Measurements from ENCODE around the gene LAMA5. TPM values are rescaled to one million over a fixed set of nuclear protein-coding genes. Genes with fewer than 3 reads are reported as not detected.

Gene LAMA5, protein sequence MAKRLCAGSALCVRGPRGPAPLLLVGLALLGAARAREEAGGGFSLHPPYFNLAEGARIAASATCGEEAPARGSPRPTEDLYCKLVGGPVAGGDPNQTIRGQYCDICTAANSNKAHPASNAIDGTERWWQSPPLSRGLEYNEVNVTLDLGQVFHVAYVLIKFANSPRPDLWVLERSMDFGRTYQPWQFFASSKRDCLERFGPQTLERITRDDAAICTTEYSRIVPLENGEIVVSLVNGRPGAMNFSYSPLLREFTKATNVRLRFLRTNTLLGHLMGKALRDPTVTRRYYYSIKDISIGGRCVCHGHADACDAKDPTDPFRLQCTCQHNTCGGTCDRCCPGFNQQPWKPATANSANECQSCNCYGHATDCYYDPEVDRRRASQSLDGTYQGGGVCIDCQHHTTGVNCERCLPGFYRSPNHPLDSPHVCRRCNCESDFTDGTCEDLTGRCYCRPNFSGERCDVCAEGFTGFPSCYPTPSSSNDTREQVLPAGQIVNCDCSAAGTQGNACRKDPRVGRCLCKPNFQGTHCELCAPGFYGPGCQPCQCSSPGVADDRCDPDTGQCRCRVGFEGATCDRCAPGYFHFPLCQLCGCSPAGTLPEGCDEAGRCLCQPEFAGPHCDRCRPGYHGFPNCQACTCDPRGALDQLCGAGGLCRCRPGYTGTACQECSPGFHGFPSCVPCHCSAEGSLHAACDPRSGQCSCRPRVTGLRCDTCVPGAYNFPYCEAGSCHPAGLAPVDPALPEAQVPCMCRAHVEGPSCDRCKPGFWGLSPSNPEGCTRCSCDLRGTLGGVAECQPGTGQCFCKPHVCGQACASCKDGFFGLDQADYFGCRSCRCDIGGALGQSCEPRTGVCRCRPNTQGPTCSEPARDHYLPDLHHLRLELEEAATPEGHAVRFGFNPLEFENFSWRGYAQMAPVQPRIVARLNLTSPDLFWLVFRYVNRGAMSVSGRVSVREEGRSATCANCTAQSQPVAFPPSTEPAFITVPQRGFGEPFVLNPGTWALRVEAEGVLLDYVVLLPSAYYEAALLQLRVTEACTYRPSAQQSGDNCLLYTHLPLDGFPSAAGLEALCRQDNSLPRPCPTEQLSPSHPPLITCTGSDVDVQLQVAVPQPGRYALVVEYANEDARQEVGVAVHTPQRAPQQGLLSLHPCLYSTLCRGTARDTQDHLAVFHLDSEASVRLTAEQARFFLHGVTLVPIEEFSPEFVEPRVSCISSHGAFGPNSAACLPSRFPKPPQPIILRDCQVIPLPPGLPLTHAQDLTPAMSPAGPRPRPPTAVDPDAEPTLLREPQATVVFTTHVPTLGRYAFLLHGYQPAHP (N-terminal part only)
- total RNA-seq (2013): 0.08 TPM
- polyA plus RNA-seq (under 1 TPM in 1 of 3 donors, not detected in 2; 0.05 TPM), polyA minus RNA-seq (0.80 and 1.4 TPM in 2 replicates), total RNA-seq (0.12 to 3.8 (median 1.1) reads per million in 11 experiments)

DNA sequence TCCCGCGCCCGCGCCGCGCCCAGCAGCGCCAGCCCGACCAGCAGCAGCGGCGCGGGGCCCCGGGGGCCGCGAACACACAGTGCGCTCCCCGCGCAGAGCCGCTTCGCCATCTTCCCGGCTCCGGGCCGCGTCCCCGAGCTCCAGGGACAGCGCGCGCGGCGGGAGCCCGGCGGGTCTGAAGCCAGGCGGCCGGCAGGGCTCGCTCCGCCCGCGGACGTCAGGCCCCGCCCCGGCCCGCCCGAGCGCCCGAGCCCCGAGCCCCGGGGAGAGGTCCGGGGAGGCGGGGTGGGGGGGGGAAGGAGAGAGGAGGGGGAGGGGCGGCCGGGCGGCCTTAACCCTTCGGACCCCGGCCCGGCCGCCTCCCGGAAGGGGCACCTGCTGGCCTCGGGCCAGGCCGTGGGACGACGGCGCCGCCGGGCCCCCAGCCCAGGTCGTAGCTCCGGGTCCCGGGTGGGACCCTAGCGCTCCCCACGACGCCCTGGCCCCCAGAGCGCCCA, at the start of gene LAMA5:
Gene LAMA5 (minus strand): TSS at position 177 of the 497 bp plus-strand sequence. CDS start 67 bp downstream, at position 110.
- Histone ChIP-seq H3K36me3 (replicated peaks in 1 of 2; ENCODE audit: control insufficient read depth in 1 of 2, insufficient read depth in 2 of 2, low read length in 2 of 2) (no peaks in the 10 kb centered on the region), H2AFZ (ENCODE audit: insufficient read depth, low read depth, low read length, poor library complexity, severe bottlenecking) (peak within 1 kb of the TSS; percentile 68), H4K20me1 (ENCODE audit: insufficient read depth, low read length) (no peaks in the 10 kb centered on the region), H3K79me2 (ENCODE audit: insufficient read depth, low read length) (no peaks in the 10 kb centered on the region), H3K4me1 (ENCODE audit: control insufficient read depth in 1 of 2, insufficient read depth in 2 of 2, low read length in 2 of 2) (peaks cover 11 to 22% of the 10 kb centered on the region in 2 donors), H3K4me2 (replicated peaks; ENCODE audit: extremely low read depth, low read length, poor library complexity, severe bottlenecking) (peak within 1 kb of the TSS; percentile 75), H3K4me3 (replicated peaks in 1 of 3; ENCODE audit: low read depth in 2 of 3, low read length in 3 of 3) (peak within 1 kb of the TSS in 2 of 3 experiments; percentile 15 to 63), H3K27me3 (ENCODE audit: control insufficient read depth in 2 of 2, insufficient read depth in 2 of 2, low read length in 2 of 2) (peaks cover 25 to 61% of the 10 kb centered on the region in 2 donors), H3K9ac (ENCODE audit: insufficient read depth, low read length, poor library complexity, severe bottlenecking) (peak within 1 kb of the TSS; percentile 21), H3K27ac (ENCODE audit: low read depth in 1 of 2, low read length in 2 of 2) (no peak within 1 kb of the TSS), H3K9me3 (replicated peaks in 1 of 2; ENCODE audit: control insufficient read depth in 1 of 2, insufficient read depth in 1 of 2, low read length in 2 of 2) (peaks cover 0 to 3% of the 10 kb centered on the region in 2 donors)
- H3K4me1 Mint-ChIP-seq: peaks cover 11% of the 10 kb centered on the region
- 0% methylated on average over 53 of the region's 70 CpGs for WGBS (ENCODE audit: insufficient coverage)
- peaks cover 39 to 69% (median 56%) of the 10 kb centered on the region in 3 donors for H3K27me3 Mint-ChIP-seq (ENCODE audit: low read depth in 3 of 3)
- H3K9me3 Mint-ChIP-seq: peaks cover 0 to 10% (median 0%) of the 10 kb centered on the region in 7 donors
- no peak within 1 kb of the TSS for H3K27ac Mint-ChIP-seq
- intact Hi-C loops (cut with micrococcal nuclease): no loop called here
- TF ChIP-seq, protein P1, sequence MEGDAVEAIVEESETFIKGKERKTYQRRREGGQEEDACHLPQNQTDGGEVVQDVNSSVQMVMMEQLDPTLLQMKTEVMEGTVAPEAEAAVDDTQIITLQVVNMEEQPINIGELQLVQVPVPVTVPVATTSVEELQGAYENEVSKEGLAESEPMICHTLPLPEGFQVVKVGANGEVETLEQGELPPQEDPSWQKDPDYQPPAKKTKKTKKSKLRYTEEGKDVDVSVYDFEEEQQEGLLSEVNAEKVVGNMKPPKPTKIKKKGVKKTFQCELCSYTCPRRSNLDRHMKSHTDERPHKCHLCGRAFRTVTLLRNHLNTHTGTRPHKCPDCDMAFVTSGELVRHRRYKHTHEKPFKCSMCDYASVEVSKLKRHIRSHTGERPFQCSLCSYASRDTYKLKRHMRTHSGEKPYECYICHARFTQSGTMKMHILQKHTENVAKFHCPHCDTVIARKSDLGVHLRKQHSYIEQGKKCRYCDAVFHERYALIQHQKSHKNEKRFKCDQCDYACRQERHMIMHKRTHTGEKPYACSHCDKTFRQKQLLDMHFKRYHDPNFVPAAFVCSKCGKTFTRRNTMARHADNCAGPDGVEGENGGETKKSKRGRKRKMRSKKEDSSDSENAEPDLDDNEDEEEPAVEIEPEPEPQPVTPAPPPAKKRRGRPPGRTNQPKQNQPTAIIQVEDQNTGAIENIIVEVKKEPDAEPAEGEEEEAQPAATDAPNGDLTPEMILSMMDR (IDR thresholded peaks at IDR 0.05): no peak
- no peak for DNase-seq
- H3K4me3 Mint-ChIP-seq: peak within 1 kb of the TSS; percentile 59 to 85
- no peaks in the 10 kb centered on the region for H3K36me3 Mint-ChIP-seq
